Lower leg skin (tissue), 3 donors: ENCODE data around the gene DHRSX.

Experiments
- CTCF ChIP-seq, 3 donors: fragments of 450-650 bp; IDR thresholded peaks; one replicate each; pipeline ENCODE4 v1.5.1; 2016; ENCODE audit warnings: antibody characterized with exemption in 3 of 3, mild to moderate bottlenecking in 3 of 3, moderate library complexity in 2 of 3
- POLR2A ChIP-seq, 2 donors: fragments of 450-650 bp; IDR thresholded peaks; one replicate each; pipeline ENCODE4 v1.6.1; 2016 to 2017; ENCODE audit warnings: antibody characterized with exemption in 2 of 2, mild to moderate bottlenecking in 1 of 2, moderate library complexity in 1 of 2

- TF ChIP-seq CTCF (IDR thresholded peaks at IDR 0.05) = no peak
- no peak for TF ChIP-seq POLR2A (IDR thresholded peaks at IDR 0.05)
Observed at GRCh38 chrX:2187352-2188115, 313.2 kb downstream of the DHRSX start.
